Adrenal gland (tissue), 5 donors: ENCODE measurements around the gene NPAS3.

Source experiments
- POLR2A ChIP-seq, 2 donors: fragments of 450-650 bp; IDR thresholded peaks; one replicate each; pipeline ENCODE4 v1.6.1; 2017; ENCODE audit warnings: antibody characterized with exemption in 2 of 2, mild to moderate bottlenecking in 2 of 2, moderate library complexity in 1 of 2
- TF ChIP-seq, protein P1 (sequence below), 6 experiments: fragments of 450-650 bp in 4 of 6; fragments of 200-600 bp in 2 of 6; sonication (generic) in 1 of 6; IDR thresholded peaks; 1 replicate in 5 of 6; 2 replicates in 1 of 6; pipeline versions ENCODE4 v1.5.1 to v1.8.0; 2016 to 2021; ENCODE audit warnings: antibody characterized with exemption in 6 of 6, mild to moderate bottlenecking in 2 of 6, moderate library complexity in 1 of 6
- donor health status: DM: no; HTN: no; CAD: no.

DNA sequence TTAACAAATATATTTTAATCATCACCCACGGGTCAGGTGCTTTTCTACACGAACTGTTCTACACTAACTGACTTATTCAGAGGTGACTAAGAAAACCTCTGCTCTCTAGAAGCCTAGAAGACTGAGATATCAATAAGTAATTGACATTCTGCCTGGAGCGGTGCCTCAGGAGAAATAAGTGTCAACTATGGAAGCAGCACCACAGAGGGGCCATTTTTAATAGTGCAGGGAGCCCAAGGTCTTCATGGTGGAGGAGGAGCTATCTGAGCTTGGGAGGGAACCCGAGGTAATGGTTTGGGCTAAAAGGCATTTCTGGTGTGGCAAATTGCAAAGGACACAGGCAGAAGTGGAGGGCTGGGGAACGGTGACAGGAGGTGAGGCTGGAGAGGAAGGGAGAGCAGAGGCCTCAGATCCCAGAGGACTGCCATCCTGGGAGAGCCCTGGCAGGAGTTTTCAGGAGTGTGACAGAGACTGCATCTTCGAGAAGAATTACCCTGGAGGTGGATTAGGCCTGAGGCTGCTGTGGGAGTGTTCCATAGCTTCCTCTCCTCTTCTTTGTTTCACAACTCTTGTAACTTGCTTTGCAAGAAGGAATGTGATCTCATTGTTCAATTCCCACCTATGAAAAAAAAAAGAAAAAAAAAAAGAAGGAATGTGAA lies 123.1 kb downstream of the NPAS3 start:
- TF ChIP-seq, protein P1, sequence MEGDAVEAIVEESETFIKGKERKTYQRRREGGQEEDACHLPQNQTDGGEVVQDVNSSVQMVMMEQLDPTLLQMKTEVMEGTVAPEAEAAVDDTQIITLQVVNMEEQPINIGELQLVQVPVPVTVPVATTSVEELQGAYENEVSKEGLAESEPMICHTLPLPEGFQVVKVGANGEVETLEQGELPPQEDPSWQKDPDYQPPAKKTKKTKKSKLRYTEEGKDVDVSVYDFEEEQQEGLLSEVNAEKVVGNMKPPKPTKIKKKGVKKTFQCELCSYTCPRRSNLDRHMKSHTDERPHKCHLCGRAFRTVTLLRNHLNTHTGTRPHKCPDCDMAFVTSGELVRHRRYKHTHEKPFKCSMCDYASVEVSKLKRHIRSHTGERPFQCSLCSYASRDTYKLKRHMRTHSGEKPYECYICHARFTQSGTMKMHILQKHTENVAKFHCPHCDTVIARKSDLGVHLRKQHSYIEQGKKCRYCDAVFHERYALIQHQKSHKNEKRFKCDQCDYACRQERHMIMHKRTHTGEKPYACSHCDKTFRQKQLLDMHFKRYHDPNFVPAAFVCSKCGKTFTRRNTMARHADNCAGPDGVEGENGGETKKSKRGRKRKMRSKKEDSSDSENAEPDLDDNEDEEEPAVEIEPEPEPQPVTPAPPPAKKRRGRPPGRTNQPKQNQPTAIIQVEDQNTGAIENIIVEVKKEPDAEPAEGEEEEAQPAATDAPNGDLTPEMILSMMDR (IDR thresholded peaks at IDR 0.05): no peak
- TF ChIP-seq POLR2A (IDR thresholded peaks at IDR 0.05): no peak
